Measurements from ENCODE around the gene BTG1.

BTG1 gene

GRCh38 chr12:92156139-92156538 is 10.5 kb upstream of the BTG1 start:
- H3F3A ChIP-seq (ENCODE audit: insufficient read depth, low read length) = no peaks in the 10 kb centered on the region
- H3K27ac ChIP-seq (ENCODE audit: low read depth, low read length, poor library complexity, severe bottlenecking) = peak overlapping the region; percentile 90
- no peaks in the 10 kb centered on the region for H3K79me2 ChIP-seq (ENCODE audit: insufficient read depth, low read length)
- no peak overlapping the region for H2AFZ ChIP-seq (ENCODE audit: low read length)
- H3K4me2 ChIP-seq (ENCODE audit: low read length) = peak overlapping the region; percentile 77; the same call in 1 of the 2 replicates
- TF ChIP-seq EZH2 (IDR thresholded peaks at IDR 0.05; ENCODE audit: borderline replicate concordance, low read length) = no peak
- no peak for TF ChIP-seq CTCF (IDR thresholded peaks at IDR 0.05; ENCODE audit: low read length)
- H3K9me2 ChIP-seq (ENCODE audit: low read depth, low read length) = no peaks in the 10 kb centered on the region
- no peaks in the 10 kb centered on the region for H3K27me3 ChIP-seq (ENCODE audit: insufficient read depth, low read length)
- H3K9me3 ChIP-seq (ENCODE audit: low read length) = no peaks in the 10 kb centered on the region
- no peak overlapping the region for H3K4me3 ChIP-seq (ENCODE audit: low read depth, low read length, poor library complexity, severe bottlenecking)
- peaks cover 57% of the 10 kb centered on the region for H3K4me1 ChIP-seq (ENCODE audit: insufficient read depth, low read length, severe bottlenecking)
- H3K9ac ChIP-seq (ENCODE audit: low read length) = no peak overlapping the region; the same call in 1 of the 2 replicates
- no peaks in the 10 kb centered on the region for H4K20me1 ChIP-seq (ENCODE audit: insufficient read depth, low read length)
- 0 out of 2 replicates have a peak, but pooled peaks cover 8% of the 10 kb centered on the region for H3K36me3 ChIP-seq (ENCODE audit: insufficient read depth, low read length)

GRCh38 chr12:92155733-92156132 is 10.1 kb upstream of the BTG1 start:
- no peaks in the 10 kb centered on the region for H3K9me2 ChIP-seq (ENCODE audit: low read depth, low read length)
- no peaks in the 10 kb centered on the region for H3K9me3 ChIP-seq (ENCODE audit: low read length)
- TF ChIP-seq CTCF (IDR thresholded peaks at IDR 0.05; ENCODE audit: low read length) (no peak), EZH2 (IDR thresholded peaks at IDR 0.05; ENCODE audit: borderline replicate concordance, low read length) (no peak)
- H3K4me1 ChIP-seq (ENCODE audit: insufficient read depth, low read length, severe bottlenecking) = peaks cover 53% of the 10 kb centered on the region
- no peak overlapping the region; the same call in 1 of the 2 replicates for H3K9ac ChIP-seq (ENCODE audit: low read length)
- H4K20me1 ChIP-seq (ENCODE audit: insufficient read depth, low read length) = no peaks in the 10 kb centered on the region
- H3K27ac ChIP-seq (ENCODE audit: low read depth, low read length, poor library complexity, severe bottlenecking) = peak overlapping the region; percentile 90
- peak overlapping the region; percentile 77; the same call in 1 of the 2 replicates for H3K4me2 ChIP-seq (ENCODE audit: low read length)
- no peaks in the 10 kb centered on the region for H3F3A ChIP-seq (ENCODE audit: insufficient read depth, low read length)
- H3K36me3 ChIP-seq (ENCODE audit: insufficient read depth, low read length) = 0 out of 2 replicates have a peak, but pooled peaks cover 10% of the 10 kb centered on the region
- H3K79me2 ChIP-seq (ENCODE audit: insufficient read depth, low read length) = no peaks in the 10 kb centered on the region
- H3K4me3 ChIP-seq (ENCODE audit: low read depth, low read length, poor library complexity, severe bottlenecking) = no peak overlapping the region
- H3K27me3 ChIP-seq (ENCODE audit: insufficient read depth, low read length) = no peaks in the 10 kb centered on the region
- H2AFZ ChIP-seq (ENCODE audit: low read length) = no peak overlapping the region

GRCh38 chr12:92151916-92152315 is 6.3 kb upstream of the BTG1 start:
- Histone ChIP-seq H3K27me3 (ENCODE audit: insufficient read depth, low read length) (no peaks in the 10 kb centered on the region), H2AFZ (ENCODE audit: low read length) (no peak overlapping the region), H4K20me1 (ENCODE audit: insufficient read depth, low read length) (no peaks in the 10 kb centered on the region), H3K79me2 (ENCODE audit: insufficient read depth, low read length) (peaks cover 6% of the 10 kb centered on the region), H3K4me1 (ENCODE audit: insufficient read depth, low read length, severe bottlenecking) (peaks cover 48% of the 10 kb centered on the region), H3K36me3 (ENCODE audit: insufficient read depth, low read length) (peaks cover 16% of the 10 kb centered on the region; the same call in 1 of the 2 replicates), H3K9ac (ENCODE audit: low read length) (no peak overlapping the region), H3K27ac (ENCODE audit: low read depth, low read length, poor library complexity, severe bottlenecking) (no peak overlapping the region), H3K4me3 (ENCODE audit: low read depth, low read length, poor library complexity, severe bottlenecking) (no peak overlapping the region), H3K9me2 (ENCODE audit: low read depth, low read length) (no peaks in the 10 kb centered on the region), H3K9me3 (ENCODE audit: low read length) (no peaks in the 10 kb centered on the region), H3K4me2 (ENCODE audit: low read length) (no peak overlapping the region), H3F3A (ENCODE audit: insufficient read depth, low read length) (no peaks in the 10 kb centered on the region; the same call in 1 of the 2 replicates)
- no peak for TF ChIP-seq CTCF (IDR thresholded peaks at IDR 0.05; ENCODE audit: low read length)
- no peak for TF ChIP-seq EZH2 (IDR thresholded peaks at IDR 0.05; ENCODE audit: borderline replicate concordance, low read length)
